GOT3 (cell line): ENCODE measurements around the gene CYP27C1.
A peak's percentile ranks its signal among the peaks of the same experiment; 100 is the strongest.
"Not testable (repeated sequence)": the region's sequence is repeated elsewhere in the genome, so short reads cannot be mapped to it uniquely, and the experiment has no call there.

Source experiments
- DNase-seq: peaks from one replicate; lab custom pipeline; 2025; ENCODE audit warnings: mixed read lengths; lab: John Stamatoyannopoulos, UW

Gene CYP27C1

DNA sequence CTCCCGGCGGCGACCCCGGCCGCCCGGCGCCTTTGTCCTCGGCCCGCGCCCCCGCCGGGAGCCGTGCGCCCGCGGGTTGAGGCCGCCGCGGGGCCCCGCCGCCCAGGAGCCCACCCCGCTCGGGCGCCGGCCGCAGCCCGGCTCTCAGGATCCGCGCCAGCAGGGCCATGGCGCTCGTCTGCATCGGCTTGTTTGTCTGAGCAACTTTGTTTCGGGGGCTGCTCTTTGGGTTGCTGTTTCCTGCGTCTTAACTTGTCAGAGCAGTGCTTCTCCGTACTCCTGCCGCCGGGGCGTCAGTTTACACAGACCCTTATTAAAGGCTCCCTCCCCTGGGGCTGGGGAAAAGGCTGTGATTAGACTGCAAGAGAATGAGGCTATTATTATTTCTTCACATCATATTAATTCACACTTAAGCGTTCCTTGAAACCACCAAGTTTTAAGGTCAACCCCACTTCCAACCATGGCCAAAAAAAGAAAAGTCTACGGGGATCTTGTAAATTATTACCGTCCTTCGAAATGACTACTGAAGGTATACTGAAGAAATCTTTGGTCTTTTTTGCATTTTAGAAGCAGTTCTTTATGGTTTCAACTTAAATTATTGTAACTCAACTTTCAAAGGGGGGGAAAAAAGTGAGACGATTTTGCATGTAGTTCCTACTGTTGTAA lies at the start of gene CYP27C1:
CYP27C1 (minus strand) TSS at position 198 of the 666 bp plus-strand sequence; CDS start at position 169, 29 bp downstream.
- no peak for DNase-seq

- no peak for DNase-seq
These were observed 41.8 kb upstream of the CYP27C1 start for GRCh38 chr2:127261804-127262406.

GRCh38 chr2:127259355-127259754 lies 39.3 kb upstream of the CYP27C1 start:
- DNase-seq = no peak

GRCh38 chr2:127256866-127257265 lies 36.8 kb upstream of the CYP27C1 start:
- DNase-seq = no peak

DNA sequence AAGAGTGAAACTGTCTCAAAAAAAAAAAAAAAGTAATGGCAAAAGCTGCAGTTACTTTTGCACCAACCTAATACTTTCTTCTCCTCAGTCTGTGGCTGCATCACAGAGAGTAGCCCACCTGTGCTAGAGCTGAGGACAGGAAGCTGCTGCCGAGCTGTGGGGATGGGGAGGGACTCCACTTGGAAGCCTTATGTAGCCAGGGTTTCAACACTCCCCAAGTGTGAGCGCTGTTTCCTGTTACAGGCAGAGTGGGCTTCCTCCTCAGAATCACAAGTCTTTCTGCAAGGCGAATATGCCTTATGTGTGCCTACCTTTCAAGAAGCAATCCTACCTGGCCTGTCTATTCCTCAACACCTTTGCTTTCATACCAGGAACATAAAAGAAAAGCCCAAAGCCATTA lies 36.3 kb upstream of the CYP27C1 start:
- DNase-seq = no peak

GRCh38 chr2:127255721-127256120 lies 35.6 kb upstream of the CYP27C1 start:
- DNase-seq = no peak

GRCh38 chr2:127255146-127255545 lies 35.0 kb upstream of the CYP27C1 start:
- no peak for DNase-seq

DNA sequence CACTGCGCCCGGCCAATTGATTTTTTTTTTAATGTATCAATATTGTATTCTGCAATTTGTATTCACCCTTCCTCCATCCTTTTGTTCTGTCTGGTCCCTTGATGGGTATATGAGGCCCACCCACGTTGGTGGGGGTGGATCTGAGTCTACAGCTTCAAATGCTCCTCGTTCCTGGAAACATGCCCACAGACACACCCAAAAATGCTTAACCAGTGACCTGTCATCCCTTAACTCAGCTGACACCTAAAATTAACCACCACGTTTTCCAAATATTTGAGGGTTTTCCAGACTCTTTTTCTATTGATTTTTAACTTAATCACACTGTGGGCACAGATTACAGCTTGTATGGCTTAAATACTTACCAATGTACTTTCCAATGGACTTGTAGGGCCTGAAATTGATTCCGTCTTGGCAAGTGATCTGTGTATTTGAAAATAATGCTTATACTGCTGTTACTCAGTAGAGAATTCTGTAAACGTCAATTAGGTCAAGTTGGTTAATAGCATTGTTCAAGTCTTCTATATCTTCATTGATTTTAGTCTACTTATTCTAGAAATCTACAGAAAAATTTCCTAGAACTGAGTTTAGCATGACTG lies 34.4 kb upstream of the CYP27C1 start:
- DNase-seq = no peak

DNA sequence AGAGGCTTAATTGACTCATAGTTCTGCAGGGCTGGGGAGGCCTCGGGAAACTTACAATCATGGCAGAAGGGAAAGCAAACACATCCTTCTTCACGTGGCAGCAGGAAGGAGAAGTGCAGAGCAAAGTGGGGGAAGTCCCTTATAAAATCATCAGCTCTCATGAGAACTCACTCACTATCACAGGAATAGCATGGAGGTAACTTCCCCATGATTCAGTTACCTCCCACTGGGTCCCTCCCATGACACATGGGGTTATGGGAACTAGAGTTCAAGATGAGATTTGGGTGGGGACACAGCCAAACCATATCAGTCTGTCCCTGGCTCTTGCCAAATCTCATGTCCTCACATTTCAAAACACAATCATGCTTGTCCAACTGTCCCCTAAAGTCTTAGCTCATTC lies 21.1 kb upstream of the CYP27C1 start:
- not testable (repeated sequence) for DNase-seq

DNA sequence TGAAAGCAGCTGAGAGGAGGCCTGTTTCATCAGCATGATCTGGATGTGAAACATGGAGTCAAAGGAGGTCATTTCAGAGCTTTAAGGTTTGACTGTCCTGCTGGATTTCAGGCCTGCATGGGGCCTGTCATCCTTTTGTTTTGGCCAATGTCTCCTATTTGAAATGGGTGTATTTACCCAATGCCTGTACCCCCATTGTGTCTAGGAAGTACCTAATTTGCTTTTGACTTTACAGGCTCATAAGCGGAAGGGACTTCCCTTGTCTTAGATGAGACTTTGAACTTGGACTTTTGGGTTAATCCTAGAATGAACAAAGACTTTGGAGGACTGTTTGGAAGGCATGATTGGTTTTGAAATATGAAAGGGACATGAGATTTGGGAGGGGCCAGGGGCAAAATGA lies 19.3 kb upstream of the CYP27C1 start:
- DNase-seq = no peak

DNA sequence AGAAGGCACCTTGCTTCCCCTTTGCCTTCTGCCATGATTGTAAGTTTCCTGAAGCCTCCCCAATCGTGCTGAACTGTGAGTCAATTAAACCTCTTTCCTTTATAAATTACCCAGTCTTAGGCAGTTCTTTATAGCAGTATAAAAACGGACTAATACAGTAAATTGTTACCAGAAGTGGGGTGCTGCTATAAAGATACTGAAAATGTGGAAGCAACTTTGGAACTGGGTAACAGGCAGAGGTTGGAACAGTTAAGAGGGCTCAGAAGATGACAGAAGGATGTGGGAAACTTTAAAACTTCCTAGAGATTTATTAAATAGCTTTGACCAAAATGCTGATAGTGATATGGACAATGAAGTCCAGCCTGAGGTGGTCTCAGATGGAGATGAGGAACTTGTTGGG lies 17.7 kb upstream of the CYP27C1 start:
- not testable (repeated sequence) for DNase-seq

DNA sequence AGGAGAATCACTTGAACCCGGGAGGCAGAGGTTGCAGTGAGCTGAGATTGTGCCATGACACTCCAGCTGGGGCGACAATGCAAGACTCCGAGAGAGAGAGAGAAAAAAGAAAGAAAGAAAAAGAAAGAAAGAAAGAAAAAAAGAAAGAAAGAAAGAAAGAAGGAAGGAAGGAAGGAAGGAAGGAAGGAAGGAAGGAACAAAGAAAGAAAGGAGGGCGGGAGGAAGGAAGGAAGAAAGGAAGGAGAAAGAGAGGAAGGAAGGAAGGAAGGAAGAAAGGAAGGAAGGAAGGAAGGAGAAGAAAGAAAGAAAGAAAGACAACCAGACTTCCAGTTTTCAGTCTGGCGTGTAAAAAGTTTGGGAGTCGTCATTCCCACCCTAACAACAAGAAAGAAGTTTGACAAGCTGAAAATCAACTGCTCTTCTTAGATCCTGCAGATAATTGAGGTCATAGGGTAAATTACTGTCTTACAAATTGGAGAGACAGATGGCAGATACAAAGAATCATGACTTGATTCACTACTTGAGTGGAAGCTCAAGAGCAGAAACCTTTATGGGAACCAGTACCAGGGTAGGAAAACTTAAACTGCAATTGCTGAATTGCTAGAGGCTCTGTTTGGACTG lies 15.1 kb upstream of the CYP27C1 start:
- no peak for DNase-seq

- no peak for DNase-seq
These were observed 13.6 kb upstream of the CYP27C1 start for GRCh38 chr2:127233710-127234109.

- DNase-seq = no peak
These were observed 11.2 kb upstream of the CYP27C1 start for GRCh38 chr2:127231130-127231865.

- no peak for DNase-seq
These were observed 9.5 kb upstream of the CYP27C1 start for GRCh38 chr2:127229555-127229954.

DNA sequence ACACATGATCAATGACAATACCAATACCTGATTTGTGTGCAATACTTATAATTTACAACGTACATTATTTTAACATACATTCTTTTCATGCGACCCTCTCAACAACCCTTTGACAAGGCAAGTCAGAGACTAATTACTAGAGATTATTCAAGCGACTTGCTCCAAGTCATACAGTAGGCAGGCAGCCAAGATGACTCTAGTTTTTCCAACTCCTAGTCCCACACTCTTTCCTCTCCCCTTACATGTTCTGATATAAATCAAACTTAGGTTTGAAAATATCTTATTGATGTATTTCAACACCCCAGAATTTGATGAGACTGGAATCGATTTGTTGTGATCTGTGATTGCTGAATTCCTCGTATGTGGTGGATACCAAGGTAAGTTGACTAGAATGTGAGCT lies 8.0 kb upstream of the CYP27C1 start:
- no peak for DNase-seq

DNA sequence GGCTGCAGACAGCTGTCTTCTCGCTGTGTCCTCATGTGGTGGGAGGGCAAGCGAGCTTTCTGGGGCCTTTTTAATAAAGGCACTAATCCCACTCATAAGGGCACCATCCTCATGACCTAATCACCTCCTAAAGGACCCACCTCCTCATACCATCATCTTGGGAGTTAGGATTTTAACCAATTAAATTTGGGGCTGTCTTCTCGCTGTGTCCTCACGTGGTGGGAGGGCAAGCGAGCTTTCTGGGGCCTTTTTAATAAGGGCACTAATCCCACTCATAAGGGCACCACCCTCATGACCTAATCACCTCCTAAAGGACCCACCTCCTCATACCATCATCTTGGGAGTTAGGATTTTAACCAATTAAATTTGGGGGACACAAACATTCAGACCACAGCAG lies 7.2 kb upstream of the CYP27C1 start:
- not testable (repeated sequence) for DNase-seq

GRCh38 chr2:127226520-127227263 lies 6.6 kb upstream of the CYP27C1 start:
- DNase-seq = peak; percentile 31

GRCh38 chr2:127226132-127226519 lies 6.0 kb upstream of the CYP27C1 start:
- DNase-seq = no peak

DNA sequence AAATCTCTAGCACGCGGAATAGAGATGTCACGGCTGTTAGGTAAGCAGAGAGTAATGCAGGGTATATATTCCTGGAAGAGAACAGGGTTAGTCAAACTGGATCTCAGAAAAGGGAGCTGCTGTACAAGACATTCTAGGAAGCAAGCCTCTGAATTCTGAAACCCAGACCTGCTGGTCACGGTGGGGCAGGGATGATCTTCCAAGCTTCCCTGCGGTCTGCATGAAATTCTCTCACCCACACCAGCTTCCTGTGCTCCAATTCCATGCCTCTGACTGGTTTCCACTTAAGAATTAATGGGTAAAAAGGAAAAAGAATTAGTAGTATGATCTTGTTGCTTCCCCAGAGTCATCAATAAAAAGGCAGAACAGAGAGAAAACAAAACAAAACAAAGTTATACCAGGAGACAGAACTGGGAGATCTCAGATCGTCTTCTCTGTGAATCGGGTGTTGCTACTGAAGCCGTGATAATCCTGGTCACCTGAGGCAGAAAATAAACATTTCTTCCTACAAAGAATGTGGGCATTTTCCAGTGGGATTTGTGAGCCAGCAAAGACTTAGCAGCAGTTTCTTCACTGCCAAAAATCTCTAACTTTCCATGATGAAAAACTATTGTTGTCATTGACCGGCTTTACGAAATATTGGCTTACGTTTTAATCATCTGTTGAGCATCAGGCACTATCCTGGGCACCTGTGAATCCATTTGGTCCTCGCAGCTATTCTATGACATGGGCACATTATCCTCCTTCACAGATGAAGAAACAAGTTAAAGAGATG lies 5.3 kb upstream of the CYP27C1 start:
- no peak for DNase-seq

GRCh38 chr2:127224135-127224534 lies 4.0 kb upstream of the CYP27C1 start:
- not testable (repeated sequence) for DNase-seq
